HL-60 (cell line): ENCODE data around the gene ELMO1.

Experiments used
- DNase-seq, 2 experiments: peaks; one replicate each; pipeline ENCODE4 v3.0.0-alpha.2; 2010 to 2020; ENCODE audit warnings: low read depth in 1 of 2, low spot score in 1 of 2
- H3K27ac ChIP-seq: fragments of 250-450 bp; sonication (Bioruptor Pico); replicated peaks from 2 replicates; pipeline ENCODE4 v1.5.1; 2020; ENCODE audit warnings: mild to moderate bottlenecking, moderate library complexity
- H3K27me3 ChIP-seq: fragments of 250-450 bp; sonication (Bioruptor Pico); 2 replicates; pipeline ENCODE4 v1.5.1; 2021; ENCODE audit warnings: mild to moderate bottlenecking, moderate library complexity; ENCODE audit not compliant: insufficient read depth, poor library complexity, severe bottlenecking
- H3K4me3 ChIP-seq: replicated peaks from 2 replicates; pipeline ENCODE4 v1.5.1; 2011; ENCODE audit warnings: mild to moderate bottlenecking, control low read depth, low read length; ENCODE audit not compliant: insufficient read depth
- CTCF ChIP-seq: IDR thresholded peaks from one replicate; pipeline ENCODE4 v1.5.1; 2011; ENCODE audit warnings: low read length, control low read depth, inconsistent platforms; ENCODE audit not compliant: insufficient read depth
- GABPA ChIP-seq: IDR thresholded peaks from 2 replicates; pipeline ENCODE4 v1.6.1; 2012; ENCODE audit warnings: low read depth
- POLR2AphosphoS5 ChIP-seq: IDR thresholded peaks from 2 replicates; pipeline ENCODE4 v1.6.1; 2012; ENCODE audit warnings: low read depth
- REST ChIP-seq: IDR thresholded peaks from 2 replicates; pipeline ENCODE4 v1.6.1; 2012; ENCODE audit warnings: low read depth; ENCODE audit not compliant: insufficient replicate concordance
- SPI1 ChIP-seq: IDR thresholded peaks from 2 replicates; pipeline ENCODE4 v1.6.1; 2012; ENCODE audit warnings: low read depth, mild to moderate bottlenecking, borderline replicate concordance

ELMO1 gene

GRCh38 chr7:37476881-37477450 is 28.3 kb upstream of the ELMO1 start:
- no peak overlapping the region for H3K4me3 ChIP-seq
- no peak for DNase-seq
- H3K27me3 ChIP-seq, result no peaks in the 10 kb centered on the region
- TF ChIP-seq REST (no peak), CTCF (no peak)
- H3K27ac ChIP-seq, result no peak overlapping the region

GRCh38 chr7:37476428-37476827 is 27.8 kb upstream of the ELMO1 start:
- TF ChIP-seq REST (no peak), SPI1 (no peak), CTCF (no peak), GABPA (no peak), POLR2AphosphoS5 (no peak)

GRCh38 chr7:37475646-37476045 is 27.0 kb upstream of the ELMO1 start:
- DNase-seq, result no peak
- no peak for TF ChIP-seq POLR2AphosphoS5
- TF ChIP-seq REST, result no peak
- no peak for TF ChIP-seq CTCF
- no peak for TF ChIP-seq SPI1
- no peak for TF ChIP-seq GABPA
- no peaks in the 10 kb centered on the region for H3K27me3 ChIP-seq
- no peak overlapping the region for H3K27ac ChIP-seq
- H3K4me3 ChIP-seq, result no peak overlapping the region

More at GRCh38 chr7:37476428-37476827, 27.8 kb upstream of the ELMO1 start:
- no peak for DNase-seq
- no peaks in the 10 kb centered on the region for H3K27me3 ChIP-seq
- no peak overlapping the region for H3K27ac ChIP-seq
- no peak overlapping the region for H3K4me3 ChIP-seq
